ENCODE data around the gene ZFAND2A. TPM values are rescaled to one million over a fixed set of nuclear protein-coding genes. Genes with fewer than 3 reads are reported as not detected.
A peak's percentile ranks its signal among the peaks of the same experiment; 100 is the strongest.

ZFAND2A gene
- total RNA-seq, 1 experiment from 2014 or later, result 13.7 TPM

- no peak overlapping the region for H3K9ac ChIP-seq (ENCODE audit: extremely low read depth, insufficient read length, low read length)
- no peak overlapping the region for H3K27ac ChIP-seq (ENCODE audit: insufficient read length, low read depth, low read length)
Observed at GRCh38 chr7:1121886-1122831, 37.8 kb downstream of the ZFAND2A start.

More at GRCh38 chr7:1121886-1122831, 37.8 kb downstream of the ZFAND2A start:
- Histone ChIP-seq H3T11ph (ENCODE audit: low read length) (no peak overlapping the region), H2AFZ (ENCODE audit: low read length) (no peak overlapping the region), H3K4me1 (ENCODE audit: insufficient read depth, low read length) (no peaks in the 10 kb centered on the region), H3K79me1 (ENCODE audit: insufficient read depth, low read depth, low read length, poor library complexity, severe bottlenecking) (peaks cover 3% of the 10 kb centered on the region), H4K20me1 (ENCODE audit: control insufficient read depth, insufficient read depth, insufficient read length) (no peaks in the 10 kb centered on the region), H3K27me3 (ENCODE audit: insufficient read depth, low read length) (no peaks in the 10 kb centered on the region), H3K18ac (ENCODE audit: insufficient read length, low read depth, low read length) (no peak overlapping the region), H2BK15ac (ENCODE audit: low read depth, low read length) (no peak overlapping the region), H2BK5ac (ENCODE audit: insufficient read length, low read length) (no peak overlapping the region), H3K23me2 (ENCODE audit: insufficient read length, low read depth, low read length, poor library complexity, severe bottlenecking) (no peaks in the 10 kb centered on the region), H4K91ac (ENCODE audit: insufficient read length, low read depth, low read length) (no peak overlapping the region), H4K8ac (replicated peaks; ENCODE audit: insufficient read length, low read depth, low read length) (no peak overlapping the region), H3K9me3 (ENCODE audit: control insufficient read depth, low read depth, low read length) (no peaks in the 10 kb centered on the region), H2BK12ac (ENCODE audit: insufficient read length, low read depth, low read length) (no peak overlapping the region), H3K23ac (ENCODE audit: insufficient read length, low read depth, low read length) (no peak overlapping the region), H3K4ac (ENCODE audit: low read depth, low read length) (no peak overlapping the region; the same call in 1 of the 2 replicates), H3K56ac (ENCODE audit: insufficient read length, low read depth, low read length) (no peak overlapping the region), H4K5ac (ENCODE audit: insufficient read length, low read depth, low read length) (no peak overlapping the region), H2BK20ac (ENCODE audit: low read depth, low read length, poor library complexity, severe bottlenecking) (no peak overlapping the region), H2AK5ac (ENCODE audit: insufficient read length, low read length) (no peak overlapping the region), H3K14ac (ENCODE audit: insufficient read depth, low read length) (peak overlapping the region; percentile 4; the same call in 1 of the 2 replicates), H3K4me2 (ENCODE audit: insufficient read depth, insufficient read length, low read length) (no peak overlapping the region), H3K79me2 (ENCODE audit: insufficient read depth, low read length) (peaks cover 8% of the 10 kb centered on the region; the same call in 1 of the 2 replicates), H2BK120ac (ENCODE audit: low read depth, low read length, poor library complexity, severe bottlenecking) (no peak overlapping the region)
- Mint-ChIP-seq H3K27ac (peak overlapping the region in 1 of 3 experiments; percentile 53; a peak in 3 of 7 replicates), H3K9me3 (peaks cover 0 to 7% of the 10 kb centered on the region in 2 experiments; a peak in 4 of 5 replicates), H3K4me3 (no peak overlapping the region), H3K36me3 (ENCODE audit: insufficient read depth in 1 of 3, low read depth in 3 of 3) (peaks cover 14 to 27% (median 27%) of the 10 kb centered on the region in 3 experiments), H3K4me1 (peaks cover 15 to 25% of the 10 kb centered on the region in 2 experiments), H3K27me3 (ENCODE audit: low read depth) (no peaks in the 10 kb centered on the region)
- DNase-seq, result no peak
- no CpG with 5 or more reads among the region's 28 CpGs for WGBS (ENCODE audit: extremely low coverage, insufficient read length, low lambda C conversion rate)
- no peak for TF ChIP-seq CTCF (conservative IDR thresholded peaks at IDR 0.05)

Data from H9 (cell line).